HG03159 (cell line): ENCODE results near the gene TTYH2.

Experiments
- ATAC-seq: cut with Tn5 transposase; IDR thresholded peaks from one replicate; pipeline ENCODE4 v1.9.1; 2021; ENCODE audit warnings: mild to moderate bottlenecking, moderate library complexity; ENCODE audit not compliant: unreplicated experiment

TTYH2 gene

DNA sequence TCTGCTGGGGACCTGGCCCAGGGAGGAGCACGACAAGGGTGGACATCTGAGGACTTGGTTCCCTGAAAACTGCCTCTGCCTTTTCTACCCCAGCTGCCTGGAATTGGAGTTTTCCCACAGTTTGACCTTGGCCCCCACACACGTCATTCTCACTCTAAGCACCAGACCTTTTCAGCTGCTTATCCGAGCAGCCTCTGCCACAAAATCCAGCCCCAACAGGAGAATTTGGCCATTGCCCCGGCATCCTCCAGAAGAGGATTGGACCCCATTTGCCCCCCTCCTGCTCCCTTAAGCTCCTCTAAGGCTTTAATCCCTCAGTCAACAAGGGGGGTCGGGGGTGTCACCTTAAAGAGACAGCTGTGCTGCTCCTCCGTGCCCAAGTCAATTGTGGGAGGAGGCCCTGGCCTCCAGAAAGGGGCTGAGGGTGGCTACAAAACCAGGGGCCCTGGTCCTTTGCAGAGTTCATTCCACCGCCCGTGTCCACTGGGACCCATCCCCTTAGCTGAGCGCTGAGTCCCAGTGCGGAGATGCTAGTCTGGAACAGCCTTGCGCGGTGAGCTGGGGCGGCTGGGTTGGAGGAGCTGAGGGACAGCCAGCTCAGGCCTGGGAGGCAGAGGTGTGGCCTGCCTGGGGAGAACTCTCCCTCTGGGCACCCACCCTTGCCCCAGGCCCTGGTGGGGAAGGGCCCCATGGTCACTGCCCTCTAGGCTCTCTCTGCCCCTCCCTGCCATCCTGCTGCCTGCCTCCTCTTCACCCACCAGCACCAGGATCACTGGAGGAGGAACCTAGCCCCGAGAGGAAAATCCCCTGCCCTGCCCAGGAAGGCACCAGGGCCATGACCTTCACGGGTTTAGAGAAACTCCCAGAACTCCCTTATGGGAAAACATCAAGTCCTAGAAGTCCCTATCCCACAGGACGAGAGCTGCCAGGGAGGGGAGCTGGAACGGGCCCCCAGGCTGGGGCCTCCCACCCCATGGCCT is 18.8 kb downstream of the TTYH2 start:
- ATAC-seq, result no peak

DNA sequence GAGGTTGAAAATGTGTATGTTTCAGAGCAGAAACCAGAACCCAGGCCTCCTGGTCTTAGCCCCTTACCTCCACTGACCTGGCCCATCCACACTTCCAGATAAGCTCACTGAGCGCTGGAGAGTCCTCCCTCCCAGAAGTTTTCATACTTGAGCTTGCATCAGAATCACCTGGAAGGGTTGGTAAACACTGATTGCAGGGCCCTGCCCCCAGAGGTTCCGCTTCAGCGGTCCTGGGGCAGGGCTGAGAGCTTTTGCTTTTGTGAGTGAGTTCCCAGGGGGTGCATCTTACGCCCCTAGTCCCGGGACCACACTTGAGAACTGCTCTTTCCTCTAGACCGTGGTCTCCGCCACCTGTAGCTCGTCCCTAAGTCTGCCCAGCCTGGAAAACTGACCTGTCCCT is 20.6 kb downstream of the TTYH2 start:
- ATAC-seq, result no peak

- ATAC-seq, result no peak
Measured at GRCh38 chr17:74234486-74234885, 21.1 kb downstream of the TTYH2 start.

DNA sequence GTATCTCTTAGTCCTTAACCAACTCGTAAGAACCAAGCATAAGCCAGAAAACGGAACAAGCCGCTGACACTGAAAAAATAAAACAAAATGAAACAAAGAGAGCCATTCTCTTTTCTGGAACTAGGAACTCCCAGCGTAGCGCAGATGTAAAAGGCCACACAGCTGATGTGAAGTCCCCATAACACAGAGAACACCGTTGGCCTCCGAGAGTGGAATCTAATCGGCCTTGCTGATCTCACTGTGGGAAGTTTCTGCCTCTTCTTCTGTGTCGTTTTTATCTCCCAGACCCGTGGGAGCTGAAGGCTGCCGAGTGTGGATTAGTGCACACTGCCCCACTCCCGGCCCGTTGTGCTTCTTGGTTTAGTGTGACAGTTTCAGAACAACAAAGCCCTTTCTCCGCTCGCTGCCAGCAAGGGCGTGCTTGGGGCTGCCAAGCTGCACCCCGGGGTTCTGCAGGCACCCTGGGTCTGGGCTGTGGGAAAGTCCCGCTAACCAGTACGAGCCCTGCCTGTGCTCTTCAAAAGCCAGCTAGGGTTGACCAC is 21.7 kb downstream of the TTYH2 start:
- ATAC-seq, result no peak

- no peak for ATAC-seq
Measured at GRCh38 chr17:74235911-74236371, 22.6 kb downstream of the TTYH2 start.

DNA sequence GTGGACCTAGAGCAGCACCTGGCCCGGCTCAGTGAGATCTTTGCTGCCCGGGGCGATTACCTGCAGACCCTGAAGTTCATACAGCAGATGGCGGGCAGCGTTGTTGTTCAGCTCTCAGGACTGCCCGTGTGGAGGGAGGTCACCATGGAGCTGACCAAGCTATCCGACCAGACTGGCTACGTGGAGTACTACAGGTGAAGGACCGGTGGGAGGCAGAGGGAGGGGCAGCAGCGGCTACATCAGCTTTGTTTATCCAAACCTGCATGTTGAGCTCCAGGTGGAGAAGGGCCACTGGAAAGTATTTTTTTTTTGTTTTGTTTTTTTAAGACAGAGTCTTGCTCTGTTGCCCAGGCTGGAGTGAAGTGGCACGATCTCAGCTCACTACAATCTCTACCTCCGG is 23.9 kb downstream of the TTYH2 start:
- ATAC-seq, result no peak

DNA sequence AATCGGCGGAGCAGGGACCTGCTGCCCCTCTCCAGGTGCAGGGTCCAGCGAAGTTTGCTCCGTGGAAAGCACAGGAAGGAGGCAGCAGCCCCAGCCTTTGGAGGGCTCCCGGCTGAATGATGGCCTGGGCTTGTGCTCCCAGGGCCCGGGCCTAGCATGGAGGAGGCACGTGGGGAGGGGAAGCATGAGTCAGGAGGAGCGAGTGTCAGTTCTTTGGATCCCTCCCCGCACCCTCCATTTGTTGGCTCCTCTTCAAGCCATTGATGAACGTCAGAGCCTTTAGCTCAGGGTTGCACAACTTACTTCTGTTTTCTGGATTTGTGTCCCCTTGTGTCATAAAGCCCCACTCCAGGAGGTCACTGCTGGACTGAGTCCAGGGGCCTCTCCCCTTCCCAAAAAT is 25.8 kb downstream of the TTYH2 start:
- ATAC-seq, result no peak

DNA sequence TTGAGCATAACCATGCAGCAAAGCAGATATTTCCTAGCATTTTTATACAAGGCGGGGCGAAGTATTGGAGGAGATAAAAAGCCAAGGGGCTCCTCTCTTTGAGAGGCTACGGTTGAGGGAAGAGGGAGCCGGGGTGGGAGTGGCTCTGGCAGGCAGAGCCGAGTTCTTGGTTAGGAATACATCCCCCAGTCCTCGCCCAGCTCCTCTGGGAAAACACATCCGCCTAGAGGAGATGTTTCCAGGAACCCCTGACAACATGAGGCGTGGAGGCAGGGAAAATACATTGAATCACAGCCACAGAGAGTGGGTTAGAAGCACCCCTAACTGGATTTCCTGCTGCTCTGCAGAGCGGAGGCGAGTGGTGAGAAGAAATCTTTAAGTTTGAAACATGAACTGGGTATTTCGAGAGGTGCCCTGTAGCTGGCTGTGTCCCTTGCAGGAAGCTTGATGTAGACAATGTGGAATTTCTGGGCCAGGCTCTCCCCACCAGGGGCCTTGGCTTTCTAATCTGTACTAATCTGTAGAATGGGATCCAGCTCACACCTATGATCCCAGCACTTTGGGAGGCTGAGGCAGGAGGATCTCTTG is 27.3 kb downstream of the TTYH2 start:
- ATAC-seq, result no peak

DNA sequence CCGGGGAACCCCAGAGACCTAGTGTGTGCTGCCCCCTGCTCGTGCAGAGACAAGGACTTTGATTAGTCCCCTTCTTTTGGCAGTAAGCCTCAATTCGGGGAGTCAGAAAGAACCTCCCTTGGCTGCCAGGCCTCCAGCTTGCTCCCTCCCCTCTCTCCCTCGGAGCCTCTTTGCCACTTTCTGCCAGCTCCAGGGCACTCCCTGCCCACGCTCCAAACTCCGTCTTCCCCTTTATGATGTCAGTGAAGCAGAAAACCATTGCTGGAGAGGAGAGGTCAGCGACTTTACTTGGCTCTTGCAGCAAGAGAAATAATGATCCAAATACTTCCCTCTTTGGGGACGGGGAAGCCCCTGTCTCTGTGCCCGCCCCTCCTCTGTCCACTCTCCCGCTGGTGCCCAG is 28.1 kb downstream of the TTYH2 start:
- no peak for ATAC-seq

GRCh38 chr17:74241847-74242246 is 28.5 kb downstream of the TTYH2 start:
- ATAC-seq, result no peak

- ATAC-seq, result no peak
Measured at GRCh38 chr17:74243013-74243755, 29.8 kb downstream of the TTYH2 start.

DNA sequence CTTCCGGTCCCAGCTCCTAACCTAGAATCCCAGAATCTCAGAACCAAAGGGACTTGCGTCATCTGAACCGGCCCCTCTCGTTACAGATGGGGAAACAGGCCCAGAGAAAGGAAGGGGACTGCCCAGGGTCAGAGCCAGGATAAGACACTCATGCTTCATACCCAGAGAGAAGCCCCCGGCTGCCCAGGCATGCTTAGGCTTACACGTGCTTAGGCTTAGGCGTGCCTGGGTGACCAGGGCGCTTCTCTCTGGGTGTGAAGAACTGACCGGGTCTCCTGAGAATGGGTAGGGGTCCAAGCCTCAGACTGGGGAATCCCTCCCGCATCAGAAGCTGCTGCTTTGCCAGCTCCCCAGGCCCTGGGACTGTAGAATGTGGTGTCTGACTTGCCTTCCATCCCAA is 30.8 kb downstream of the TTYH2 start:
- no peak for ATAC-seq

DNA sequence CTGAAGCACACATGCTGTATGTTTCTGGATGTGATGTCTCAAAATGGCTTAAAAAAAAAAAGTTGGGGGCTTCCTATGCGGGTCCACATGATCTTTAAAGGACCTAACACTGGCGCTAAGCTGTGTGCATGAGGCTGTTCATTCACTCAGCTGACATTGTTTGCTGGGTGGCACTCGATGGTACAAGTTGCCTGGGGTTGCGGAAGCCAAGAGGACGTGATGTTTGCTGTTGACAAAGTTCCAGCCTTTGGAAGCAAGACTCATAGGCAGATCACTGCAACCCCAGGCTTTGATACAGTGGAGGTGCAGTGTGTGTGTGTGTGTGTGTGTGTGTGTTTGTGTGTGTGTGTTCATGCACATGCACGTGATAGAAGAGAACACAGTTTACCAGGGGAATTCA is 31.2 kb downstream of the TTYH2 start:
- ATAC-seq, result no peak

DNA sequence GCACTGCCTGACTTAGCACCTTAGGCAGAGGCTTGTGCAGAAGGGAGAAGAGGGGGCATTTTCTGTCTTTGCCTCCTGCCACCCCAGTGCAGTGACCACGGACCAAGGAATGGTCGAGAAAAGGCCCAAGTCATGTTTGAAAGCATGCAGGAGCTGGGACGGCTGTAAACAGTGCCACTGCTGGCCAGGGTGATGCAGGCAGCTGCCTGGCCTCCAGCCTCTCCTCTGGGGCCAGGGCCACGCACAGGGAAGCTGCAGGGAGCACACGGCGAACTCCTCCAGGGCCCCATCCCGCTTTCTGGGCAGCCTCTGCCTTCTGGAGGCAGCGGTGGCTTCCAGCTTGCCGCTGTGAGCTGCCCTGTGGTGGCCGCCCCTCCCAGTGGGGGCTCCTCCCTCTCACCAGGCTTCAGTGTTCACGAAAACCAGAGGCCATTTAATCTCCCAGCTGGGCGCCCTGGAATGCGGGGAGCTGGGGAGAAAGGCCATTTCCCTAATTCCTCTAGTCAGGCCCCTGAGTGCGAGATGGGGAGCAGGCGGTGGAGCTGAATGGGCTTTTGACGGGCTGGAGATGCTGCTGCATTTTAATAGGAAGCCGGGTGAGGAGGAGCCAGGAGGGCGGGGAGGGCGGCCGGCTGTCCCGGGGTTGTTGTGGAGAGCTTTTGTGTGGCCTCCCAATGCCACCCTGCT is 31.9 kb downstream of the TTYH2 start:
- ATAC-seq, result no peak

DNA sequence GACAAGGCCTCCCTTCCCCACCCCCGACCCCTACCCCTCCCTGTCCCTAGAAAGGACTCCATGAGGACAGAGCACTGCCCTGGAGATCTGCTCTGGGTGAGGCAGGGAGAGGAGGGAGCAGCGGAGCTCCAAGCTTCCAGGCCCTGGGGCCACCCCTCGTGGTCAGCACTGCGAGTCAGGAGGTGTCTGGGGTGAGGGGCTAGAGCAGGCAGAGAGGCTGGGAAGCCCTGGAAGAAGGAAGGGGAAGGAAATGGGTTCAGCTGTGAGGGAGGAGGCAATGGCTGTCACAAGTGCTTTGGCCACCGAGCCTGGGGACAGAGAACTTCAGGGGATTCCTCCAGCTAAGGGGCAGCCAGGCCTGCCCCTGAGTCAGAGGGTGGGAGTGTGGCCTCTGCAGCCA is 32.5 kb downstream of the TTYH2 start:
- no peak for ATAC-seq

GRCh38 chr17:74249590-74250270 is 36.4 kb downstream of the TTYH2 start:
- ATAC-seq, result no peak

GRCh38 chr17:74250324-74250995 is 37.1 kb downstream of the TTYH2 start:
- ATAC-seq, result no peak

GRCh38 chr17:74251051-74251450 is 37.7 kb downstream of the TTYH2 start:
- ATAC-seq, result no peak

GRCh38 chr17:74251569-74251968 is 38.2 kb downstream of the TTYH2 start:
- no peak for ATAC-seq

- no peak for ATAC-seq
Measured at GRCh38 chr17:74252211-74252610, 38.8 kb downstream of the TTYH2 start.
